GM19238 (cell line): Measurements from ENCODE around the gene CHTF18.

Experiments used
- DNase-seq: peaks from one replicate; pipeline ENCODE4 v3.0.0; 2011; ENCODE audit warnings: low spot score; ENCODE audit not compliant: insufficient read length

The CHTF18 gene

GRCh38 chr16:844638-845350, 56.4 kb downstream of the CHTF18 start:
- DNase-seq: no peak

- no peak for DNase-seq
These were observed 56.9 kb downstream of the CHTF18 start for GRCh38 chr16:845351-845745.

- DNase-seq: no peak
These were observed 58.7 kb downstream of the CHTF18 start for GRCh38 chr16:847151-847550.
